PC-9 (cell line): ENCODE results near the gene BTAF1.

ENCODE experiments used
- CTCF ChIP-seq: fragments of 200-600 bp; sonication (generic); conservative IDR thresholded peaks from 2 replicates; pipeline ENCODE4 v1.6.1; 2017; ENCODE audit warnings: mixed run types, antibody characterized with exemption, mild to moderate bottlenecking, moderate library complexity
- EZH2 ChIP-seq: fragments of 200-600 bp; sonication (generic); IDR thresholded peaks from 2 replicates; pipeline ENCODE4 v1.8.0; 2017; ENCODE audit warnings: antibody characterized with exemption, low read depth

- TF ChIP-seq CTCF (no peak), EZH2 (no peak)
These were observed 123.6 kb downstream of the BTAF1 start for GRCh38 chr10:92047215-92047614.
